Measurements from ENCODE around the gene CSTPP1.

GRCh38 chr11:46936138-46937110 is at the start of gene CSTPP1:
- TF ChIP-seq YY1 (IDR thresholded peaks at IDR 0.05; ENCODE audit: insufficient read depth, insufficient read length) (peak; percentile 13), SUZ12 (IDR thresholded peaks at IDR 0.05; ENCODE audit: extremely low read depth, insufficient read depth, insufficient read length) (no peak)
